Aortic smooth muscle cell (primary cell): ENCODE data around the gene ARHGAP23. TPM values are rescaled to one million over a fixed set of nuclear protein-coding genes. Genes with fewer than 3 reads are reported as not detected.

Experiments used
- total RNA-seq: library from RNA; depleted of rRNA; stranded (reverse); fragments of >200 nt; gene quantifications from 2 replicates; pipeline ENCODE4 v1.2.3, GENCODE V29; 2014

Gene ARHGAP23
- total RNA-seq, result 33.3 and 60.0 TPM in 2 replicates

DNA sequence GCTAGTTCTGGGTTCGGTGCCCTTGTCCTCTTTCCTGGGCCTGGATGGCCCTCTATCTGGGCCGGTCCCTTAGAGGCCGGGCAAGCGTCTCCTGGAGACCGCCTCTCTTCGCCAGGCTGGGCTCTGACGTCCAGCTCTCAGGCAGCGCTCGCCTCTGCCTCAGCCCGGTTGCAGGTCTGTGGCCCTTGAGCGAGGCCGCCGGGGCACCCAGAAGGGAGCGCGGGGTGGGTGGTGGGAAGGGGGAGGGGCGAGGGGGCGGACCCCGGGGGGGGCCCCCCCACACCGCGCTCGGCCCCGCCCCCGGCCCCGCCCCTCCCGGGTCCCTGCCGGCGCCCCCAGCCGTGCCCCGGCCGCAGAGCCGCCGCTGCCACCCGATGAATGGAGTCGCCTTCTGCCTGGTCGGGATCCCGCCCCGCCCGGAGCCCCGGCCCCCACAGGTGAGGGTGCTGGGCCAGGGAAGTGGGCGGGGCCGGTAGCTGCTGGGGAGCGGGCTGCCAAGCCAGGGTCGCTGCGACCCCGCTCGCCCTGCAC is at the start of gene ARHGAP23:
Gene ARHGAP23, plus strand, starts transcription at position 353 of the 531 bp plus-strand sequence. Its CDS starts 22 bp downstream, at position 375.

Other genes with a start within 250 kb of the ARHGAP23 start
- not detected in 2 replicates for gene TBC1D3, start 235.9 kb upstream of the ARHGAP23 start, total RNA-seq
- 19.4 and 26.0 TPM in 2 replicates for gene MRPL45, start 131.3 kb upstream of the ARHGAP23 start, total RNA-seq
- gene GPR179, start 84.5 kb upstream of the ARHGAP23 start, total RNA-seq, result under 0.01 TPM in 1 of 2 replicates, not detected in the other
- 9.8 and 10.1 TPM in 2 replicates for gene SOCS7, start 76.6 kb upstream of the ARHGAP23 start, total RNA-seq
- under 0.01 TPM in 1 of 2 replicates, not detected in the other for gene SRCIN1, start 177.5 kb downstream of the ARHGAP23 start, total RNA-seq
- 0.26 and 0.37 TPM in 2 replicates for gene EPOP, start 246.5 kb downstream of the ARHGAP23 start, total RNA-seq